ENCODE results near the gene TSC2. TPM values are rescaled to one million over a fixed set of nuclear protein-coding genes. Genes with fewer than 3 reads are reported as not detected.
A peak's percentile ranks its signal among the peaks of the same experiment; 100 is the strongest.
"Not testable (repeated sequence)": the region's sequence is repeated elsewhere in the genome, so short reads cannot be mapped to it uniquely, and the experiment has no call there.

Gene TSC2
- total and polyA plus RNA-seq, 10 donors, result 20.7 to 185 (median 93.8) TPM

DNA sequence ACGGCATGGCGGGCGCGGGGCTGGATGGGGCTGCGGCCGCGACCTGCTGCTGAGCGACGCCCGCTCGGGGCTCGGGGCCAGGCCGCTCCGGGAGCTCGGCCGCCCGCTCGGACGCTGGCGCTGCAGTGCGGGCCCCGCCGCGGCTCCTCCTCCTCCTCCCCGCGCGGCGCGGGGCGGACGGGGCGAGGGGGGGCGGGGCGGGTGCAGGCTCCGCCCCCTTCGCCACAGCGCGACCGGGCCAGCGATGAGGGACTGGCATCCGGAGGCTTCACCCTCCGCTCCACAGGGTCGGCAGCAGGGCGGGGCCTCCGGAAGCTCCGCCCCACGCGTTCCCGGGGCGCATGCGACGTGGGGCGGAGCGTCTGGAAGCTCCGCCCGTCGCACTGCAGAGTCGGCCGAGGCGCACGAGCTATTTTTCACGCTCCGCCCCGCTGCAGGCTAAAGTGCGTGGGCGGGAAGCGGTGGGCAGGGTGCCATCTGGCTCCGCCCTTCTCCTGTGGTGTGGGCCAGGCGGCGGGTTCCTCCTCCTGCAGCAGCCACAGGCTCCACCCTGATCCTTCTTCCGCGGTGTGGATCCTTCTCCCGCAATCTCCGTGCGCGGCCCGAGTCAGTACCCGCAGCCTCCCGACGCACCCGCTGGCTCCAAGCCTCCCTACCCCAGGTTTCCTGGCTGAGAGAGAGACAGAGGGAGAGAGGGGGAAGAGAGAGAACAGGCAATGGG is 88.1 kb downstream of the TSC2 start, which contains the start of gene PKD1:
TSS of gene PKD1 (minus strand) at position 129 of the 721 bp plus-strand sequence. CDS start 209 bp downstream, outside the sequence.
- Histone ChIP-seq H3K27ac (peak within 1 kb of the TSS; percentile 63 to 87 (median 76)), H3K4me3 (peak within 1 kb of the TSS; percentile 31 to 69 (median 44)), H3K4me1 (peaks cover 9 to 35% (median 18%) of the 10 kb centered on the region in 6 donors)
- H3K27me3 ChIP-seq (replicated peaks in 1 of 7); H3K36me3 ChIP-seq; H3K9me3 ChIP-seq; intact Hi-C loops (cut with DNase I; ENCODE audit: low total_unique reads): not testable (repeated sequence)
- TF ChIP-seq, protein P1, sequence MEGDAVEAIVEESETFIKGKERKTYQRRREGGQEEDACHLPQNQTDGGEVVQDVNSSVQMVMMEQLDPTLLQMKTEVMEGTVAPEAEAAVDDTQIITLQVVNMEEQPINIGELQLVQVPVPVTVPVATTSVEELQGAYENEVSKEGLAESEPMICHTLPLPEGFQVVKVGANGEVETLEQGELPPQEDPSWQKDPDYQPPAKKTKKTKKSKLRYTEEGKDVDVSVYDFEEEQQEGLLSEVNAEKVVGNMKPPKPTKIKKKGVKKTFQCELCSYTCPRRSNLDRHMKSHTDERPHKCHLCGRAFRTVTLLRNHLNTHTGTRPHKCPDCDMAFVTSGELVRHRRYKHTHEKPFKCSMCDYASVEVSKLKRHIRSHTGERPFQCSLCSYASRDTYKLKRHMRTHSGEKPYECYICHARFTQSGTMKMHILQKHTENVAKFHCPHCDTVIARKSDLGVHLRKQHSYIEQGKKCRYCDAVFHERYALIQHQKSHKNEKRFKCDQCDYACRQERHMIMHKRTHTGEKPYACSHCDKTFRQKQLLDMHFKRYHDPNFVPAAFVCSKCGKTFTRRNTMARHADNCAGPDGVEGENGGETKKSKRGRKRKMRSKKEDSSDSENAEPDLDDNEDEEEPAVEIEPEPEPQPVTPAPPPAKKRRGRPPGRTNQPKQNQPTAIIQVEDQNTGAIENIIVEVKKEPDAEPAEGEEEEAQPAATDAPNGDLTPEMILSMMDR (IDR thresholded peaks at IDR 0.05 in 8 of 11, conservative IDR thresholded peaks at IDR 0.05 in 3 of 11), result peak in 2 of 11 experiments; percentile 8 to 32
- TF ChIP-seq POLR2AphosphoS5 (IDR thresholded peaks at IDR 0.05), result peak; percentile 74 to 89 (median 82)
- DNase-seq, result peak; percentile 99
- 0 to 1% (median 0%) methylated on average over 7 to 73 of the region's 81 CpGs for WGBS, 5 donors

Small RNA genes within 50 kb of the gene (microRNA-seq; reads per million reads assigned to microRNA genes)
- gene MIR1225 (0.35 to 0.57 (median 0.36) reads per million in 3 donors), gene MIR3180-5 (0 reads per million in 3 donors), gene MIR4516 (0 reads per million in 3 donors), gene MIR6511B1 (0 reads per million in 3 donors)

Small RNA genes within 50 kb of the gene (small RNA-seq; reads per million reads assigned to genes)
- gene MIR1225, result 0.42 to 1.2 (median 0.65) reads per million in 4 donors
- gene MIR3180-5, result 0 reads per million in 4 donors
- 0 reads per million in 4 donors for gene MIR4516
- gene RF00019, result 0 reads per million in 4 donors
- gene RN7SL219P, result 0 reads per million in 4 donors

Other genes starting within 250 kb of the TSC2 start
- 10 to 100 TPM; 42.4 to 60.4 (median 49.1) TPM for gene HAGH, start 221.2 kb upstream of the TSC2 start, total RNA-seq
- 10 to 100 TPM; 33.6 to 76.6 (median 41.0) TPM for gene HAGH, start 221.2 kb upstream of the TSC2 start, polyA plus RNA-seq
- 10 to 100 TPM in 6 of 7 donors, 1 to 10 TPM in 1; 9.5 to 34.9 (median 17.7) TPM for gene FAHD1, start 220.8 kb upstream of the TSC2 start, total RNA-seq
- gene FAHD1, start 220.8 kb upstream of the TSC2 start, polyA plus RNA-seq, result 10 to 100 TPM; 13.8 to 23.1 (median 15.4) TPM
- not detected for gene MEIOB, start 175.8 kb upstream of the TSC2 start, total RNA-seq
- not detected for gene MEIOB, start 175.8 kb upstream of the TSC2 start, polyA plus RNA-seq
- under 1 TPM in 1 of 7 donors, not detected in 6; 0.20 TPM for gene HS3ST6, start 129.6 kb upstream of the TSC2 start, total RNA-seq
- gene HS3ST6, start 129.6 kb upstream of the TSC2 start, polyA plus RNA-seq, result under 1 TPM in 1 of 3 donors, not detected in 2; 0.06 TPM
- gene MSRB1, start 104.8 kb upstream of the TSC2 start, total RNA-seq, result 100 to 1,000 TPM in 2 of 7 donors, 10 to 100 TPM in 5; 32.9 to 114 (median 60.4) TPM
- gene MSRB1, start 104.8 kb upstream of the TSC2 start, polyA plus RNA-seq, result 10 to 100 TPM; 31.1 to 62.0 (median 31.3) TPM
- gene RPL3L, start 93.3 kb upstream of the TSC2 start, total RNA-seq, result not detected
- under 1 TPM in 1 of 3 donors, not detected in 2; 0.03 TPM for gene RPL3L, start 93.3 kb upstream of the TSC2 start, polyA plus RNA-seq
- 100 to 1,000 TPM in 3 of 7 donors, 10 to 100 TPM in 4; 69.3 to 225 (median 87.4) TPM for gene NDUFB10, start 88.4 kb upstream of the TSC2 start, total RNA-seq
- gene NDUFB10, start 88.4 kb upstream of the TSC2 start, polyA plus RNA-seq, result 100 to 1,000 TPM; 155 to 162 (median 159) TPM
- 1,000 to 10,000 TPM; 1,930 to 2,450 (median 2,233) TPM for gene RPS2, start 83.2 kb upstream of the TSC2 start, total RNA-seq
- gene RPS2, start 83.2 kb upstream of the TSC2 start, polyA plus RNA-seq, result 1,000 to 10,000 TPM; 3,942 to 6,006 (median 5,765) TPM
- not detected for gene RNF151, start 81.1 kb upstream of the TSC2 start, total RNA-seq
- under 1 TPM; 0.16 to 0.26 (median 0.17) TPM for gene RNF151, start 81.1 kb upstream of the TSC2 start, polyA plus RNA-seq
- 10 to 100 TPM; 20.6 to 33.0 (median 27.0) TPM for gene TBL3, start 75.9 kb upstream of the TSC2 start, total RNA-seq
- gene TBL3, start 75.9 kb upstream of the TSC2 start, polyA plus RNA-seq, result 10 to 100 TPM; 40.6 to 54.2 (median 46.8) TPM
- 1 to 10 TPM in 1 of 7 donors, under 1 TPM in 2, not detected in 4; 0.30 to 1.4 (median 0.49) TPM for gene NOXO1, start 66.5 kb upstream of the TSC2 start, total RNA-seq
- 1 to 10 TPM in 1 of 3 donors, under 1 TPM in 2; 0.68 to 1.3 (median 0.96) TPM for gene NOXO1, start 66.5 kb upstream of the TSC2 start, polyA plus RNA-seq
- gene GFER, start 63.8 kb upstream of the TSC2 start, total RNA-seq, result 10 to 100 TPM in 6 of 7 donors, 1 to 10 TPM in 1; 9.6 to 23.3 (median 20.5) TPM
- gene GFER, start 63.8 kb upstream of the TSC2 start, polyA plus RNA-seq, result 10 to 100 TPM; 28.5 to 36.0 (median 34.9) TPM
- gene SYNGR3, start 58.0 kb upstream of the TSC2 start, total RNA-seq, result 10 to 100 TPM in 1 of 7 donors, 1 to 10 TPM in 5, under 1 TPM in 1; 0.85 to 11.4 (median 2.6) TPM
- 1 to 10 TPM; 1.8 to 3.0 (median 3.0) TPM for gene SYNGR3, start 58.0 kb upstream of the TSC2 start, polyA plus RNA-seq
- 10 to 100 TPM; 34.6 to 56.2 (median 47.2) TPM for gene ZNF598, start 38.2 kb upstream of the TSC2 start, total RNA-seq
- 10 to 100 TPM; 21.8 to 45.5 (median 29.0) TPM for gene ZNF598, start 38.2 kb upstream of the TSC2 start, polyA plus RNA-seq
- gene NPW, start 28.2 kb upstream of the TSC2 start, total RNA-seq, result 1 to 10 TPM in 1 of 7 donors, under 1 TPM in 3, not detected in 3; 0.51 to 1.9 (median 0.89) TPM
- 1 to 10 TPM in 2 of 3 donors, under 1 TPM in 1; 0.30 to 2.5 (median 2.3) TPM for gene NPW, start 28.2 kb upstream of the TSC2 start, polyA plus RNA-seq
- 100 to 1,000 TPM in 4 of 7 donors, 10 to 100 TPM in 3; 62.4 to 179 (median 126) TPM for gene NHERF2, start 21.1 kb upstream of the TSC2 start, total RNA-seq
- 100 to 1,000 TPM in 1 of 3 donors, 10 to 100 TPM in 2; 64.6 to 218 (median 71.2) TPM for gene NHERF2, start 21.1 kb upstream of the TSC2 start, polyA plus RNA-seq
- gene NTHL1, start 151 bp upstream of the TSC2 start, total RNA-seq, result 10 to 100 TPM in 6 of 7 donors, 1 to 10 TPM in 1; 9.6 to 29.6 (median 20.0) TPM
- gene NTHL1, start 151 bp upstream of the TSC2 start, polyA plus RNA-seq, result 10 to 100 TPM; 31.3 to 52.1 (median 37.0) TPM
- gene PKD1, start 87.9 kb downstream of the TSC2 start, total RNA-seq, result 100 to 1,000 TPM in 2 of 7 donors, 10 to 100 TPM in 5; 64.0 to 124 (median 95.3) TPM
- gene PKD1, start 87.9 kb downstream of the TSC2 start, polyA plus RNA-seq, result 10 to 100 TPM; 14.0 to 60.9 (median 18.5) TPM
- gene RAB26, start 100.6 kb downstream of the TSC2 start, total RNA-seq, result 1 to 10 TPM in 4 of 7 donors, under 1 TPM in 2, not detected in 1; 0.26 to 7.9 (median 1.2) TPM
- gene RAB26, start 100.6 kb downstream of the TSC2 start, polyA plus RNA-seq, result 1 to 10 TPM in 2 of 3 donors, under 1 TPM in 1; 0.91 to 1.5 (median 1.4) TPM
- gene TRAF7, start 107.8 kb downstream of the TSC2 start, total RNA-seq, result 10 to 100 TPM; 41.5 to 63.9 (median 50.9) TPM
- 10 to 100 TPM; 22.0 to 37.6 (median 23.3) TPM for gene TRAF7, start 107.8 kb downstream of the TSC2 start, polyA plus RNA-seq
- not detected for gene CASKIN1, start 148.6 kb downstream of the TSC2 start, total RNA-seq
- gene CASKIN1, start 148.6 kb downstream of the TSC2 start, polyA plus RNA-seq, result under 1 TPM; 0.24 to 0.32 (median 0.30) TPM
- 10 to 100 TPM; 25.0 to 50.0 (median 30.4) TPM for gene MLST8, start 157.5 kb downstream of the TSC2 start, total RNA-seq
- 10 to 100 TPM; 40.6 to 61.7 (median 51.3) TPM for gene MLST8, start 157.5 kb downstream of the TSC2 start, polyA plus RNA-seq
- gene BRICD5, start 162.9 kb downstream of the TSC2 start, total RNA-seq, result 10 to 100 TPM in 2 of 7 donors, 1 to 10 TPM in 5; 3.5 to 12.8 (median 8.6) TPM
- 10 to 100 TPM; 18.2 to 40.2 (median 18.9) TPM for gene BRICD5, start 162.9 kb downstream of the TSC2 start, polyA plus RNA-seq
- gene PGP, start 166.9 kb downstream of the TSC2 start, total RNA-seq, result 10 to 100 TPM in 6 of 7 donors, 1 to 10 TPM in 1; 9.4 to 20.2 (median 14.1) TPM
- 10 to 100 TPM in 2 of 3 donors, 1 to 10 TPM in 1; 9.3 to 16.6 (median 12.4) TPM for gene PGP, start 166.9 kb downstream of the TSC2 start, polyA plus RNA-seq
- 10 to 100 TPM; 22.7 to 41.4 (median 26.7) TPM for gene E4F1, start 175.6 kb downstream of the TSC2 start, total RNA-seq
- 10 to 100 TPM; 20.8 to 41.0 (median 38.4) TPM for gene E4F1, start 175.6 kb downstream of the TSC2 start, polyA plus RNA-seq
- 1 to 10 TPM in 4 of 7 donors, under 1 TPM in 3; 0.72 to 1.7 (median 1.3) TPM for gene DNASE1L2, start 188.5 kb downstream of the TSC2 start, total RNA-seq
- 1 to 10 TPM in 2 of 3 donors, under 1 TPM in 1; 0.59 to 2.2 (median 1.2) TPM for gene DNASE1L2, start 188.5 kb downstream of the TSC2 start, polyA plus RNA-seq
- gene ECI1, start 203.6 kb downstream of the TSC2 start, total RNA-seq, result 10 to 100 TPM; 20.6 to 35.2 (median 29.0) TPM
- gene ECI1, start 203.6 kb downstream of the TSC2 start, polyA plus RNA-seq, result 10 to 100 TPM; 42.0 to 54.8 (median 51.6) TPM
- 100 to 1,000 TPM; 119 to 153 (median 132) TPM for gene RNPS1, start 220.1 kb downstream of the TSC2 start, total RNA-seq
- gene RNPS1, start 220.1 kb downstream of the TSC2 start, polyA plus RNA-seq, result 100 to 1,000 TPM; 123 to 180 (median 125) TPM

Data from spleen (tissue), 11 donors.